Loucy (cell line): Measurements from ENCODE around the gene TRAPPC1.

Experiments used
- H2AFZ ChIP-seq: fragments of 200-600 bp; sonication (generic); 2 replicates; pipeline ENCODE4 v1.6.0; 2016; ENCODE audit warnings: antibody characterized with exemption, mild to moderate bottlenecking, low read length, moderate library complexity
- H3F3A ChIP-seq: fragments of 200-600 bp; 2 replicates; pipeline ENCODE4 v1.6.0; 2016; ENCODE audit warnings: antibody characterized with exemption, low read depth, mild to moderate bottlenecking
- H3K27me3 ChIP-seq: fragments of 200-600 bp; sonication (generic); 2 replicates; pipeline ENCODE4 v1.6.1; 2014; ENCODE audit warnings: low read length, mild to moderate bottlenecking; ENCODE audit not compliant: insufficient read depth, poor library complexity, severe bottlenecking
- H3K36me3 ChIP-seq: fragments of 200-600 bp; sonication (generic); 2 replicates; pipeline ENCODE4 v1.6.1; 2016; ENCODE audit warnings: low read length; ENCODE audit not compliant: insufficient read depth
- H3K4me1 ChIP-seq: fragments of 200-600 bp; sonication (generic); 2 replicates; pipeline ENCODE4 v1.5.1; 2014; ENCODE audit warnings: low read length, mild to moderate bottlenecking; ENCODE audit not compliant: insufficient read depth, poor library complexity, severe bottlenecking
- H3K4me2 ChIP-seq: fragments of 200-600 bp; sonication (generic); 2 replicates; pipeline ENCODE4 v1.6.0; 2014; ENCODE audit warnings: antibody characterized with exemption, low read length, low read depth, mild to moderate bottlenecking; ENCODE audit not compliant: poor library complexity, severe bottlenecking
- H3K4me3 ChIP-seq: fragments of 200-600 bp; sonication (generic); 2 replicates; pipeline ENCODE4 v1.5.1; 2014; ENCODE audit warnings: low read length, mild to moderate bottlenecking, mixed read lengths; ENCODE audit not compliant: poor library complexity, severe bottlenecking
- H3K79me2 ChIP-seq: fragments of 200-600 bp; sonication (generic); 2 replicates; pipeline ENCODE4 v1.6.1; 2014; ENCODE audit warnings: low read length; ENCODE audit not compliant: insufficient read depth
- H3K9ac ChIP-seq: fragments of 200-600 bp; sonication (generic); 2 replicates; pipeline ENCODE4 v1.6.0; 2014; ENCODE audit warnings: mild to moderate bottlenecking, low read depth, low read length, moderate library complexity; ENCODE audit not compliant: poor library complexity, severe bottlenecking
- H3K9me2 ChIP-seq: fragments of 200-600 bp; sonication (generic); replicated peaks from 2 replicates; pipeline ENCODE4 v1.6.1; 2016; ENCODE audit warnings: low read depth, low read length, mixed read lengths
- H3K9me3 ChIP-seq: fragments of 200-600 bp; sonication (generic); 2 replicates; pipeline ENCODE4 v1.6.1; 2014; ENCODE audit warnings: mild to moderate bottlenecking, antibody characterized with exemption, low read length, low read depth; ENCODE audit not compliant: insufficient read depth
- H4K20me1 ChIP-seq: fragments of 200-600 bp; sonication (generic); 2 replicates; pipeline ENCODE4 v1.6.0; 2014; ENCODE audit warnings: antibody characterized with exemption, low read length, mild to moderate bottlenecking; ENCODE audit not compliant: insufficient read depth, poor library complexity, severe bottlenecking
- CTCF ChIP-seq: fragments of 200-600 bp; sonication (generic); conservative IDR thresholded peaks from 2 replicates; pipeline ENCODE4 v1.5.1; 2014; ENCODE audit warnings: mild to moderate bottlenecking, antibody characterized with exemption, low read length
- EZH2phosphoT487 ChIP-seq: fragments of 200-600 bp; IDR thresholded peaks from 2 replicates; pipeline ENCODE4 v1.6.1; 2018; ENCODE audit warnings: antibody characterized with exemption, mild to moderate bottlenecking, moderate library complexity, borderline replicate concordance

The TRAPPC1 gene

GRCh38 chr17:7897090-7897489, 34.7 kb downstream of the TRAPPC1 start:
- H3K9me3 ChIP-seq, result no peaks in the 10 kb centered on the region
- no peak overlapping the region for H3K4me2 ChIP-seq
- no peaks in the 10 kb centered on the region for H3K9me2 ChIP-seq
- H2AFZ ChIP-seq, result no peak overlapping the region
- peaks cover 8% of the 10 kb centered on the region; the same call in 1 of the 2 replicates for H3K79me2 ChIP-seq
- H3K27me3 ChIP-seq, result no peaks in the 10 kb centered on the region
- no peak overlapping the region for H3K4me3 ChIP-seq
- TF ChIP-seq EZH2phosphoT487 (no peak), CTCF (no peak)
- H3K9ac ChIP-seq, result no peak overlapping the region
- peaks cover 7% of the 10 kb centered on the region for H4K20me1 ChIP-seq
- peaks cover 86% of the 10 kb centered on the region for H3K36me3 ChIP-seq
- no peaks in the 10 kb centered on the region for H3F3A ChIP-seq
- H3K4me1 ChIP-seq, result no peaks in the 10 kb centered on the region

- no peak for TF ChIP-seq CTCF
- no peak for TF ChIP-seq EZH2phosphoT487
- H3K9ac ChIP-seq, result no peak overlapping the region
- no peaks in the 10 kb centered on the region for H3F3A ChIP-seq
- no peak overlapping the region for H2AFZ ChIP-seq
- peaks cover 18% of the 10 kb centered on the region for H4K20me1 ChIP-seq
- H3K9me3 ChIP-seq, result no peaks in the 10 kb centered on the region
- H3K9me2 ChIP-seq, result no peaks in the 10 kb centered on the region
- H3K4me2 ChIP-seq, result no peak overlapping the region
- no peak overlapping the region for H3K4me3 ChIP-seq
- H3K36me3 ChIP-seq, result peaks cover 88% of the 10 kb centered on the region
- H3K27me3 ChIP-seq, result no peaks in the 10 kb centered on the region
- no peaks in the 10 kb centered on the region for H3K4me1 ChIP-seq
- peaks cover 29% of the 10 kb centered on the region for H3K79me2 ChIP-seq
Measured at GRCh38 chr17:7894866-7895265, 36.9 kb downstream of the TRAPPC1 start.

- Histone ChIP-seq H3K79me2 (peaks cover 35% of the 10 kb centered on the region), H2AFZ (no peak overlapping the region), H3K9me2 (no peaks in the 10 kb centered on the region), H3K4me3 (no peak overlapping the region), H3K36me3 (peaks cover 87% of the 10 kb centered on the region), H3F3A (no peaks in the 10 kb centered on the region), H3K9me3 (no peaks in the 10 kb centered on the region), H4K20me1 (peaks cover 24% of the 10 kb centered on the region), H3K4me2 (no peak overlapping the region), H3K27me3 (no peaks in the 10 kb centered on the region), H3K9ac (no peak overlapping the region), H3K4me1 (peaks cover 6% of the 10 kb centered on the region)
- TF ChIP-seq EZH2phosphoT487, result no peak
- TF ChIP-seq CTCF, result no peak
Measured at GRCh38 chr17:7894226-7894625, 37.5 kb downstream of the TRAPPC1 start.
